Articular chondrocyte of knee joint (primary cell): ENCODE results near the gene ACTA2. TPM values are rescaled to one million over a fixed set of nuclear protein-coding genes. Genes with fewer than 3 reads are reported as not detected.

ENCODE experiments used
- small RNA-seq: library from RNA; depleted of rRNA; stranded (forward); fragments of <200 nt; gene quantifications from one replicate; pipeline ENCODE3, GENCODE V24; 2012
- total RNA-seq: library from RNA; depleted of rRNA; stranded (reverse); fragments of >200 nt; gene quantifications from 2 replicates; pipeline ENCODE4 v1.2.3, GENCODE V29; 2012

ACTA2 gene
- 40.1 and 45.6 TPM in 2 replicates for total RNA-seq

DNA sequence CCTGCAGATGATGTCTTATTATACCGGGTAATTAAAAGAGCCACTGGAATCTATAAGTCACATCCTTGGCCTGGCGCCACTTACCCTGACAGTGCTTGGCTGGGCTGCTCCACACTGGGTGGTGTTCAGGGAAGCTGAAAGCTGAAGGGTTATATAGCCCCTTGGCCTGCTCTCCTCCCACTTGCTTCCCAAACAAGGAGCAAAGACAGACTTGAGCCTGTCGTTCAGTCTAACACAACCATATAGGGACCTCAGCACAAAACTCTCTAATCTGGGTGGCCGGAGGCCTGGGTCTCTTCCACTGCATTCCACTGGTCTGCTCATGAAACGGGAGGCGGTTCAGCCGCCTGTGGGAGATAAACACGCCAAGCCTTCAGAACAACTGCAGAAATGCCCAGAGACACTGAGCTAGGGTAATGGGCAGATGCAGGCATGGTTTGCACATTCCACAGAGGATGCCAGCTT, at the start of gene ACTA2:
Gene ACTA2, minus strand, starts transcription at position 127 of the 465 bp plus-strand sequence. CDS start 3,843 bp downstream, outside the sequence.

DNA sequence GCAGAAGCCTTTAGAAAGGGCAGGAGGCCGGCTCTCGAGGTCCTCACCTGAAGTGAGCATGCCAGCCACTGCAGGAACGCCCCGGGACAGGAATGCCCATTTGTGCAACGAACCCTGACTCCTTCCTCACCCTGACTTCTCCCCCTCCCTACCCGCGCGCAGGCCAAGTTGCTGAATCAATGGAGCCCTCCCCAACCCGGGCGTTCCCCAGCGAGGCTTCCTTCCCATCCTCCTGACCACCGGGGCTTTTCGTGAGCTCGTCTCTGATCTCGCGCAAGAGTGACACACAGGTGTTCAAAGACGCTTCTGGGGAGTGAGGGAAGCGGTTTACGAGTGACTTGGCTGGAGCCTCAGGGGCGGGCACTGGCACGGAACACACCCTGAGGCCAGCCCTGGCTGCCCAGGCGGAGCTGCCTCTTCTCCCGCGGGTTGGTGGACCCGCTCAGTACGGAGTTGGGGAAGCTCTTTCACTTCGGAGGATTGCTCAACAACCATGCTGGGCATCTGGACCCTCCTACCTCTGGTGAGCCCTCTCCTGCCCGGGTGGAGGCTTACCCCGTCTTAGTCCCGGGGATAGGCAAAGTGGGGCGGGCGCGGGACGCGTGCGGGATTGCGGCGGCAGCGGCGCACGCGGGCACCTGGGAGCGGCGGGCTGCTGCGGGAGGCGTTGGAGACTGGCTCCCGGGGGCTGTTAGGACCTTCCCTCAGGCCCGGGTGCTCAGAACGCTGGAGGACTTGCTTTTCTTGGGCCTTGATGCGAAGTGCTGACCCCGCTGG, 38.0 kb upstream of the ACTA2 start, which contains the start of gene FAS:
Gene FAS, plus strand, starts transcription at position 415 of the 777 bp plus-strand sequence. Its CDS starts 79 bp downstream, at position 494.

Small RNA genes lying within 50 kb of the gene (small RNA-seq; reads per million reads assigned to genes)
- gene RF02116 = not detected

Other genes with a start within 250 kb of the ACTA2 start
- not detected in 2 replicates for gene LIPK, start 246.5 kb downstream of the ACTA2 start, total RNA-seq
- not detected in 2 replicates for gene LIPN, start 192.8 kb downstream of the ACTA2 start, total RNA-seq
- not detected in 2 replicates for gene LIPM, start 150.0 kb downstream of the ACTA2 start, total RNA-seq
- not detected in 2 replicates for gene ANKRD22, start 100.9 kb downstream of the ACTA2 start, total RNA-seq
- 7.9 and 11.9 TPM in 2 replicates for gene STAMBPL1, start 72.5 kb downstream of the ACTA2 start, total RNA-seq
- 33.8 and 51.1 TPM in 2 replicates for gene FAS, start 38.0 kb upstream of the ACTA2 start, total RNA-seq